ENCODE measurements around the gene SPRR2B. TPM values are rescaled to one million over a fixed set of nuclear protein-coding genes. Genes with fewer than 3 reads are reported as not detected.

The SPRR2B gene
- total RNA-seq (2011; cell fraction: chromatin; rRNA removed; ENCODE audit: low replicate concordance), result not detected in 2 replicates
- total RNA-seq (2011; cell fraction: nucleolus; rRNA removed), result not detected in 2 replicates
- not detected in 2 replicates for total RNA-seq (2011; cell fraction: nucleoplasm; rRNA removed)
- total RNA-seq (2014; rRNA removed), result not detected in 2 replicates
- not detected in 2 replicates for total RNA-seq (2014; rRNA removed; fragmentation: Illumina TruSeq; extraction: Trizol)
- total RNA-seq (2015; rRNA removed; fragmentation: Illumina TruSeq; extraction: Trizol), result not detected in 2 replicates
- total RNA-seq (2021), result not detected in 2 replicates
- polyA plus RNA-seq (2011; rRNA removed), result not detected in 2 replicates
- polyA plus RNA-seq (2011; cell fraction: cytosol; rRNA removed), result not detected in 2 replicates
- not detected in 2 replicates for polyA plus RNA-seq (2011; cell fraction: nucleus; rRNA removed)
- not detected in 2 replicates for polyA plus RNA-seq (2012)
- not detected in 2 replicates for polyA plus RNA-seq (2014; fragmentation: Illumina TruSeq; extraction: Trizol)
- polyA plus RNA-seq (2014; fragmentation: Nextera tagmentation; extraction: Ambion mirVana), result not detected
- polyA plus RNA-seq (2014; rRNA removed), result not detected in 2 replicates
- not detected in 2 replicates for polyA minus RNA-seq (2011; rRNA and poly(A)+ RNA removed)
- polyA minus RNA-seq (2011; cell fraction: cytosol; rRNA and poly(A)+ RNA removed), result not detected in 2 replicates
- not detected in 2 replicates for polyA minus RNA-seq (2011; cell fraction: nucleus; rRNA and poly(A)+ RNA removed)
- not detected for Bru-seq, nascent RNA
- not detected for BruChase-seq, experiment 1, labeled RNA remaining after a 2-hour chase
- not detected for BruChase-seq, experiment 2, labeled RNA remaining after a 6-hour chase
- long read RNA-seq, experiment 1, result 0 reads
- long read RNA-seq, experiment 2, result 0 reads
- long read RNA-seq, experiment 3, result 0 reads

- FAIRE-seq, result no peak
- WGBS (ENCODE audit: insufficient coverage, low coverage, missing lambda C conversion rate), result 57% methylated on average over 2 of the region's 2 CpGs
- intact Hi-C loops (cut with micrococcal nuclease) (loop anchor here (1.0 kb wide), 1 partner anchor 22 kb away; no protein-coding TSS in a partner anchor), in situ Hi-C loops (cut with MboI) (no loop called here)
- Histone ChIP-seq H3K4me3 (no peak within 1 kb of the TSS), H3K9me1 (ENCODE audit: control insufficient read depth, insufficient read depth, low read length) (no peaks in the 10 kb centered on the region), H3K4me1 (replicated peaks in 1 of 2; ENCODE audit: control insufficient read depth in 2 of 2, insufficient read depth in 2 of 2, low read length in 2 of 2) (peaks cover 5 to 17% of the 10 kb centered on the region in 2 experiments), H2AFZ (ENCODE audit: low read depth, low read length) (0 out of 2 replicates have a peak within 1 kb of the TSS, but pooled peaks have one; percentile 38), H3K79me2 (ENCODE audit: control insufficient read depth, insufficient read depth, low read length) (no peaks in the 10 kb centered on the region), H3K36me3 (ENCODE audit: control insufficient read depth, insufficient read depth, low read length) (no peaks in the 10 kb centered on the region), H3K4me2 (ENCODE audit: insufficient read depth, low read length) (no peak within 1 kb of the TSS), H3K9me3 (replicated peaks; ENCODE audit: control insufficient read depth, insufficient read depth, low read depth, low read length) (no peaks in the 10 kb centered on the region), H4K20me1 (replicated peaks; ENCODE audit: control insufficient read depth, insufficient read depth, low read length) (no peaks in the 10 kb centered on the region), H3K27me3 (ENCODE audit: control insufficient read depth in 2 of 2, insufficient read depth in 2 of 2, low read length in 2 of 2) (no peaks in the 10 kb centered on the region), H3K9ac (ENCODE audit: insufficient read depth in 1 of 2, low read depth in 2 of 2, low read length in 2 of 2) (no peak within 1 kb of the TSS), H3K27ac (ENCODE audit: extremely low read depth, low read depth, low read length) (no peak within 1 kb of the TSS)
- no peak for DNase-seq (ENCODE audit: extremely low read depth in 1 of 4, low spot score in 3 of 4)
- CTCF ChIA-PET (ENCODE audit: low intra/inter-chr PET ratio), result no interaction called here
- no peak for TF ChIP-seq MTF1 (CRISPR knock-in tag; IDR thresholded peaks at IDR 0.05; ENCODE audit: borderline replicate concordance)
- TF ChIP-seq ZNF766 (CRISPR knock-in tag; conservative IDR thresholded peaks at IDR 0.05), result no peak
- TF ChIP-seq ESRRB (CRISPR knock-in tag; IDR thresholded peaks at IDR 0.05; ENCODE audit: borderline replicate concordance), result no peak
- no peak for TF ChIP-seq ZNF175 (CRISPR knock-in tag; IDR thresholded peaks at IDR 0.05; ENCODE audit: low read depth)
- no peak for TF ChIP-seq ETV6 (IDR thresholded peaks at IDR 0.05; ENCODE audit: borderline replicate concordance in 1 of 2, low read depth in 2 of 2, low read length in 1 of 2)
- no peak for TF ChIP-seq ETV6 (CRISPR knock-in tag; IDR thresholded peaks at IDR 0.05; ENCODE audit: borderline replicate concordance)
- no peak for TF ChIP-seq ZNF639 (CRISPR knock-in tag; conservative IDR thresholded peaks at IDR 0.05 in 1 of 2, IDR thresholded peaks at IDR 0.05 in 1 of 2)
- no peak for TF ChIP-seq ZNF140 (CRISPR knock-in tag; IDR thresholded peaks at IDR 0.05)
- TF ChIP-seq SOX6 (IDR thresholded peaks at IDR 0.05), result no peak
- POLR2A ChIA-PET, result no interaction called here
- no peak for ATAC-seq
- no TSS peak for BruUV-seq (replicated peaks)
Measured at GRCh38 chr1:153071511-153071910, at the start of gene SPRR2B. SPRR2B (minus strand) TSS chr1:153071611; CDS start chr1:153070839, 772 bp downstream.
